HCT116 (cell line): Measurements from ENCODE around the gene ITPKB.

ENCODE experiments used
- EZH2phosphoT487 ChIP-seq: fragments of 200-600 bp; IDR thresholded peaks from 2 replicates; pipeline ENCODE4 v1.6.1; 2018; ENCODE audit warnings: antibody characterized with exemption, borderline replicate concordance
- POLR2A ChIP-seq: IDR thresholded peaks from 2 replicates; pipeline ENCODE4 v1.7.0; 2011; ENCODE audit warnings: borderline replicate concordance; ENCODE audit not compliant: insufficient read depth, insufficient read length; ENCODE audit errors: extremely low read depth
- RAD21 ChIP-seq: IDR thresholded peaks from 2 replicates; pipeline ENCODE4 v1.6.1; 2012; ENCODE audit warnings: low read depth, mild to moderate bottlenecking
- TF ChIP-seq, protein P1 (sequence below), 3 experiments: fragments of 200-600 bp in 1 of 3; sonication (generic) in 1 of 3; IDR thresholded peaks in 2 of 3; conservative IDR thresholded peaks in 1 of 3; 2 replicates each; pipeline ENCODE4 v1.5.1; 2012 to 2017; ENCODE audit warnings: low read depth in 2 of 3, low read length in 2 of 3, antibody characterized with exemption in 1 of 3, borderline replicate concordance in 1 of 3, control low read depth in 1 of 3, mild to moderate bottlenecking in 1 of 3, mixed read lengths in 1 of 3, mixed run types in 1 of 3, moderate library complexity in 1 of 3; ENCODE audit not compliant: insufficient read depth in 1 of 3
- TF ChIP-seq, protein P2 (sequence below): IDR thresholded peaks from 2 replicates; pipeline ENCODE4 v1.6.1; 2012; ENCODE audit warnings: low read depth

DNA sequence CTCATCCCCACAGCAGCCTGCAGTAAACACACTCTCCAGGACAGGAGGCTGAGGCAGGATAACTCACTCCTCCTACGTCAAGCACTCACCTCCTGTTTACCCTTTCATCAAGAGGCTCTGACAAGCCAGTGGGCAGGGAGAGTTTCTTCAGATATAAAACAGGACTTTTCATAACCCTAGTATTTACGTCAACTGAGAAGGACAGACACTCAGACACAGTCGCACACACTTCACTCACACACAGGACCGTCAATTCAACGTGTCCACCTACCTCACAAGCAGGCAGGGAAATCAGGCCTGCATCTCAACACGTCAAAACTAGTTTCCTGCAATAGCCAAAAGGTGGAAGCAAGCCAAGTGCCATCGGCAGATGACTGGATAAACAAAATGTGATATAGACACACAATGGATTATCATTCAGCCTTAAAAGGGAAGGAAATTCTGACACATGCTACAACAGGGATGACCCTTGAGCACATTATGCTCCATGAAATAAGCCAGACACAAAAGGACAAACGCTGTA lies 48.6 kb downstream of the ITPKB start:
- TF ChIP-seq, protein P1, sequence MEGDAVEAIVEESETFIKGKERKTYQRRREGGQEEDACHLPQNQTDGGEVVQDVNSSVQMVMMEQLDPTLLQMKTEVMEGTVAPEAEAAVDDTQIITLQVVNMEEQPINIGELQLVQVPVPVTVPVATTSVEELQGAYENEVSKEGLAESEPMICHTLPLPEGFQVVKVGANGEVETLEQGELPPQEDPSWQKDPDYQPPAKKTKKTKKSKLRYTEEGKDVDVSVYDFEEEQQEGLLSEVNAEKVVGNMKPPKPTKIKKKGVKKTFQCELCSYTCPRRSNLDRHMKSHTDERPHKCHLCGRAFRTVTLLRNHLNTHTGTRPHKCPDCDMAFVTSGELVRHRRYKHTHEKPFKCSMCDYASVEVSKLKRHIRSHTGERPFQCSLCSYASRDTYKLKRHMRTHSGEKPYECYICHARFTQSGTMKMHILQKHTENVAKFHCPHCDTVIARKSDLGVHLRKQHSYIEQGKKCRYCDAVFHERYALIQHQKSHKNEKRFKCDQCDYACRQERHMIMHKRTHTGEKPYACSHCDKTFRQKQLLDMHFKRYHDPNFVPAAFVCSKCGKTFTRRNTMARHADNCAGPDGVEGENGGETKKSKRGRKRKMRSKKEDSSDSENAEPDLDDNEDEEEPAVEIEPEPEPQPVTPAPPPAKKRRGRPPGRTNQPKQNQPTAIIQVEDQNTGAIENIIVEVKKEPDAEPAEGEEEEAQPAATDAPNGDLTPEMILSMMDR (IDR thresholded peaks at IDR 0.05 in 2 of 3, conservative IDR thresholded peaks at IDR 0.05 in 1 of 3; ENCODE audit: borderline replicate concordance in 1 of 3, insufficient read depth in 1 of 3, low read depth in 2 of 3, low read length in 2 of 3), result no peak
- TF ChIP-seq RAD21, result no peak
- TF ChIP-seq, protein P2, sequence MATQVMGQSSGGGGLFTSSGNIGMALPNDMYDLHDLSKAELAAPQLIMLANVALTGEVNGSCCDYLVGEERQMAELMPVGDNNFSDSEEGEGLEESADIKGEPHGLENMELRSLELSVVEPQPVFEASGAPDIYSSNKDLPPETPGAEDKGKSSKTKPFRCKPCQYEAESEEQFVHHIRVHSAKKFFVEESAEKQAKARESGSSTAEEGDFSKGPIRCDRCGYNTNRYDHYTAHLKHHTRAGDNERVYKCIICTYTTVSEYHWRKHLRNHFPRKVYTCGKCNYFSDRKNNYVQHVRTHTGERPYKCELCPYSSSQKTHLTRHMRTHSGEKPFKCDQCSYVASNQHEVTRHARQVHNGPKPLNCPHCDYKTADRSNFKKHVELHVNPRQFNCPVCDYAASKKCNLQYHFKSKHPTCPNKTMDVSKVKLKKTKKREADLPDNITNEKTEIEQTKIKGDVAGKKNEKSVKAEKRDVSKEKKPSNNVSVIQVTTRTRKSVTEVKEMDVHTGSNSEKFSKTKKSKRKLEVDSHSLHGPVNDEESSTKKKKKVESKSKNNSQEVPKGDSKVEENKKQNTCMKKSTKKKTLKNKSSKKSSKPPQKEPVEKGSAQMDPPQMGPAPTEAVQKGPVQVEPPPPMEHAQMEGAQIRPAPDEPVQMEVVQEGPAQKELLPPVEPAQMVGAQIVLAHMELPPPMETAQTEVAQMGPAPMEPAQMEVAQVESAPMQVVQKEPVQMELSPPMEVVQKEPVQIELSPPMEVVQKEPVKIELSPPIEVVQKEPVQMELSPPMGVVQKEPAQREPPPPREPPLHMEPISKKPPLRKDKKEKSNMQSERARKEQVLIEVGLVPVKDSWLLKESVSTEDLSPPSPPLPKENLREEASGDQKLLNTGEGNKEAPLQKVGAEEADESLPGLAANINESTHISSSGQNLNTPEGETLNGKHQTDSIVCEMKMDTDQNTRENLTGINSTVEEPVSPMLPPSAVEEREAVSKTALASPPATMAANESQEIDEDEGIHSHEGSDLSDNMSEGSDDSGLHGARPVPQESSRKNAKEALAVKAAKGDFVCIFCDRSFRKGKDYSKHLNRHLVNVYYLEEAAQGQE, result no peak
- TF ChIP-seq POLR2A, result no peak
- no peak for TF ChIP-seq EZH2phosphoT487
